Upper lobe of right lung (tissue), 1 donor: ENCODE data around the gene POU5F1. TPM values are rescaled to one million over a fixed set of nuclear protein-coding genes. Genes with fewer than 3 reads are reported as not detected.
A peak's percentile ranks its signal among the peaks of the same experiment; 100 is the strongest.
"Not testable (repeated sequence)": the region's sequence is repeated elsewhere in the genome, so short reads cannot be mapped to it uniquely, and the experiment has no call there.

Experiments used
- ATAC-seq: fragments of 200-7000 bp; cut with Tn5 transposase; one replicate; pipeline ENCODE4 v1.9.1; 2020; ENCODE audit warnings: mild to moderate bottlenecking, moderate library complexity
- DNase-seq: peaks from one replicate; pipeline ENCODE4 v3.0.0-alpha.2; 2020
- H3K27ac ChIP-seq: fragments of 200-600 bp; one replicate; pipeline ENCODE4 v1.8.0; 2022
- H3K27me3 ChIP-seq: fragments of 200-600 bp; one replicate; pipeline ENCODE4 v1.8.0; 2022; ENCODE audit warnings: mild to moderate bottlenecking
- H3K36me3 ChIP-seq: fragments of 200-600 bp; one replicate; pipeline ENCODE4 v1.8.0; 2022
- H3K4me1 ChIP-seq: fragments of 200-600 bp; one replicate; pipeline ENCODE4 v1.8.0; 2022
- H3K4me3 ChIP-seq: fragments of 200-600 bp; one replicate; pipeline ENCODE4 v1.8.0; 2022; ENCODE audit warnings: mild to moderate bottlenecking
- H3K9me3 ChIP-seq: fragments of 200-600 bp; one replicate; pipeline ENCODE4 v1.8.0; 2022
- intact Hi-C: fragments of 100-400 bp; cut with DNase I; formaldehyde crosslinking; loops from one replicate; pipeline ENCODE4 v1.11.0; 2022
- total RNA-seq: library from RNA; stranded (reverse); fragmentation: NEBNext Ultra II Directional; extraction: Animal tissue kit (Norgen Biotek cat#: 25700); gene quantifications from one replicate; pipeline ENCODE4 v1.2.1, GENCODE V29; 2021
- TF ChIP-seq, protein P1 (sequence below): fragments of 200-600 bp; IDR thresholded peaks from one replicate; pipeline ENCODE4 v1.8.0; 2022; ENCODE audit warnings: antibody characterized with exemption
- donor health status: DM: no; HTN: yes; CAD: no; lungs with severe emphysema.

The POU5F1 gene
- total RNA-seq, 1 donor from 2014 or later, result 2.8 TPM

DNA sequence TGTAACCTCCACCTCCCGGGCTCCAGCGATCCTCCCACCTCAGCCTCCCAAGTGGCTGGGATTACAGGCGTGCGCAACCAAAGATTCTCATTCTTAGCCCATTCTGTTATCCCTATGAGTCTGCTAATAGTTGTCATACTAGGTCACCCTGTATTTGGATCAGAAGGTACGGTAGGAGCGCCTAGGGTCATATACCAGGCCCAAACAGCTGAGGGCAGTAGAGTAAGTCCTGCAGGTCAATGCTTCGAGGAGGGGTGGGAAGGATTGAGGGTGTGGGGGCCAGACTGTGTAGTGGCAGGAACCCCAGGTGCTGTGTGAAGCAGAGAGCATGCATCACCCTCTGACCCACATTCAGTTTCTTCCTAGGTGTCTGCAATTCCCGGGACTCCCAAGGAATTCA, 22.7 kb upstream of the POU5F1 start:
- Histone ChIP-seq H3K9me3 (no peaks in the 10 kb centered on the region), H3K4me1 (no peaks in the 10 kb centered on the region), H3K36me3 (no peaks in the 10 kb centered on the region), H3K4me3 (no peak overlapping the region), H3K27me3 (no peaks in the 10 kb centered on the region), H3K27ac (no peak overlapping the region)
- TF ChIP-seq, protein P1, sequence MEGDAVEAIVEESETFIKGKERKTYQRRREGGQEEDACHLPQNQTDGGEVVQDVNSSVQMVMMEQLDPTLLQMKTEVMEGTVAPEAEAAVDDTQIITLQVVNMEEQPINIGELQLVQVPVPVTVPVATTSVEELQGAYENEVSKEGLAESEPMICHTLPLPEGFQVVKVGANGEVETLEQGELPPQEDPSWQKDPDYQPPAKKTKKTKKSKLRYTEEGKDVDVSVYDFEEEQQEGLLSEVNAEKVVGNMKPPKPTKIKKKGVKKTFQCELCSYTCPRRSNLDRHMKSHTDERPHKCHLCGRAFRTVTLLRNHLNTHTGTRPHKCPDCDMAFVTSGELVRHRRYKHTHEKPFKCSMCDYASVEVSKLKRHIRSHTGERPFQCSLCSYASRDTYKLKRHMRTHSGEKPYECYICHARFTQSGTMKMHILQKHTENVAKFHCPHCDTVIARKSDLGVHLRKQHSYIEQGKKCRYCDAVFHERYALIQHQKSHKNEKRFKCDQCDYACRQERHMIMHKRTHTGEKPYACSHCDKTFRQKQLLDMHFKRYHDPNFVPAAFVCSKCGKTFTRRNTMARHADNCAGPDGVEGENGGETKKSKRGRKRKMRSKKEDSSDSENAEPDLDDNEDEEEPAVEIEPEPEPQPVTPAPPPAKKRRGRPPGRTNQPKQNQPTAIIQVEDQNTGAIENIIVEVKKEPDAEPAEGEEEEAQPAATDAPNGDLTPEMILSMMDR, result no peak
- ATAC-seq (no peak), DNase-seq (peak; percentile 18)
- intact Hi-C loops, result loop anchor here (5.0 kb wide), 1 partner anchor 56 kb away; the partner anchor contains the start of gene PSORS1C2

GRCh38 chr6:31192431-31193105, 22.1 kb upstream of the POU5F1 start:
- H3K36me3 ChIP-seq, H3K9me3 ChIP-seq, H3K27me3 ChIP-seq, H3K4me3 ChIP-seq, H3K4me1 ChIP-seq, H3K27ac ChIP-seq: not testable (repeated sequence)
- ATAC-seq (peak; percentile 71), DNase-seq (peak; percentile 75)
- intact Hi-C loops, result loop anchor here (5.0 kb wide), 1 partner anchor 55 kb away; the partner anchor contains the start of gene PSORS1C2
- TF ChIP-seq, protein P1, result peak; percentile 57

DNA sequence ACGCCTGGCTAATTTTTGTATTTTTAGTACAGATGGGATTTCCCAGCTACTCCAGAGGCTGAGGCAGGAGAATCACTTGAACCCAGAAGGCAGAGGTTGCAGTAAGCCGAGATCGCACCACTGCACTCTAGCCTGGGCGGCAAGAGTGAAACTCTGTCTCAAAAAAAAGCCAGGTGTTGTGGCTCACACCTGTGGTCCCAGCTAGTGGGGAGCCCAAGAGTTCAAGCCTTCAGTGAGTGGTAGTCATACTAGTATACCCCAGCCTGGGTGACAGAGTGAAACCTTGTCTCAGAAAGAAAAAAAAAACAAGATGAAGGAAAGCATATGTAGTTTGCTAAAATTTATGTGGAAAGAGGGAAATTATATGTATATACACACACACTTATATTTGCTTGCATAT, 20.0 kb upstream of the POU5F1 start:
- Histone ChIP-seq H3K4me3 (no peak overlapping the region), H3K27me3 (no peaks in the 10 kb centered on the region), H3K27ac (no peak overlapping the region), H3K36me3 (no peaks in the 10 kb centered on the region), H3K4me1 (no peaks in the 10 kb centered on the region), H3K9me3 (no peaks in the 10 kb centered on the region)
- TF ChIP-seq, protein P1, result no peak
- ATAC-seq (no peak), DNase-seq (no peak)
- intact Hi-C loops, result loop anchor here (5.0 kb wide), 1 partner anchor 53 kb away; the partner anchor contains the start of gene PSORS1C2

GRCh38 chr6:31189223-31189622, 18.7 kb upstream of the POU5F1 start:
- H3K27me3 ChIP-seq, H3K27ac ChIP-seq, ATAC-seq, H3K36me3 ChIP-seq, H3K4me1 ChIP-seq, intact Hi-C loops, H3K4me3 ChIP-seq, H3K9me3 ChIP-seq, DNase-seq: not testable (repeated sequence)

DNA sequence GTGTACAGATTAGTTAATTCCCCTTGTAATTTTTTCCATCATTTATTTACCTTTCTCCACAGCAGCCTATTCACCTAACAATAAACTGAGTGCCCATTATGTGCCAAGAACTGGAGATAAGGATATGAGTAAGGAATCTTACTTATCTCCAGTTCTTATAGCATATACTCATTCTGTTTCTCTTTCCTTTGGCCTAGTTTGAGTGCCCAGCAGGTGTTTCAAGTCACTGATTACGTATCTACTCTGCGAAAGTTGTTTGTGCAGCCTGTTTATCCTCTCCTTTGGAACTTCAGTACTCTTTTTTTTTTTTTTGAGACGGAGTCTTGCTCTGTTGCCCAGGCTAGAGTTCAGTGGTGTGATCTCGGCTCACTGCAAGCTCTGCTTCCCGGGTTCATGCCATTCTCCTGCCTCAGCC, 17.3 kb upstream of the POU5F1 start:
- Histone ChIP-seq H3K27me3 (no peaks in the 10 kb centered on the region), H3K36me3 (no peaks in the 10 kb centered on the region), H3K4me3 (no peak overlapping the region), H3K27ac (no peak overlapping the region), H3K9me3 (no peaks in the 10 kb centered on the region), H3K4me1 (no peaks in the 10 kb centered on the region)
- intact Hi-C loops, result no loop called here
- no peak for DNase-seq
- TF ChIP-seq, protein P1, result no peak
- ATAC-seq, result peak; percentile 72

- ATAC-seq, result no peak
- Histone ChIP-seq H3K4me1 (no peaks in the 10 kb centered on the region), H3K9me3 (no peaks in the 10 kb centered on the region), H3K36me3 (no peaks in the 10 kb centered on the region), H3K4me3 (peak overlapping the region; percentile 30), H3K27ac (peak overlapping the region; percentile 76), H3K27me3 (no peaks in the 10 kb centered on the region)
- intact Hi-C loops, result no loop called here
- peak; percentile 76 for DNase-seq
- TF ChIP-seq, protein P1, result no peak
Observed at GRCh38 chr6:31186052-31186734, 15.7 kb upstream of the POU5F1 start.

DNA sequence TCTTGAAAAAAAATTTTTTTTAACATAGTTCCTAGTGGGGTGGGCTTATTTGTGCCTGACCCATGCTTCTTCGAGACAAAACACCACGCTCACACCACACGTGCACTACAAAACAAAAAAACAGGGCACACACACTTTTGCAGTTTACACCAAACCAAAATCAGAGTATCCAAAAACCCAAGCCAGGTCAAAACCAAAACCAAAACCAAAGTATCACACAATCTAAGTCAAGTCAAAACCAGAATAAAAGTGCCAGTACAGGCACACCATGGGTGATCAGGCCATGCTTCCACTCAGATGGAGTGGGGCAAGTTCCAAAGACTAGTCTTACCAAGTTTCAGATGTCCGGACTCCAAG, 15.2 kb upstream of the POU5F1 start:
- ATAC-seq, H3K9me3 ChIP-seq, H3K27me3 ChIP-seq, H3K4me1 ChIP-seq, DNase-seq, intact Hi-C loops, H3K36me3 ChIP-seq: not testable (repeated sequence)
- H3K4me3 ChIP-seq, result peak overlapping the region; percentile 30
- peak overlapping the region; percentile 76 for H3K27ac ChIP-seq

- H3K27ac ChIP-seq, H3K36me3 ChIP-seq, ATAC-seq, intact Hi-C loops, DNase-seq, H3K4me3 ChIP-seq, H3K27me3 ChIP-seq, H3K4me1 ChIP-seq, H3K9me3 ChIP-seq: not testable (repeated sequence)
Observed at GRCh38 chr6:31183859-31184258, 13.4 kb upstream of the POU5F1 start.

DNA sequence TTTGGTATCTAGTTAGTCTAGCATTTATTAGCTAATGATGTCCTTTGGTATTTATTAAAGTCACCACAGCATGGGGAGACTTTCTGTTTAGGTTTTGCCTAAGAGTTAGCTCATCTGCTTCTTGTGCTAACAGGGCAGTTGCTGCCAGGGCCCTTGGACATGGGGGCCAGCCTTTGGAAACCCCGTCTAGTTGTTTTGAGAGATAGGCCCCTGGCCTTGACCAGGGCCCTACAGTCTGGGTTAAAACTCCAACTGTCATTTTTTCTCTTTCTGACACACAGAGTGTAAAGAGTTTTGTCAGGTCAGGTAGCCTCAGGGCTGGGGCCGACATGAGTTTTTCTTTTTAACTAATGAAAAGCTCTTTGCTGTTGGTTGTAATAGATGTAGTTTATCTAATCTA, 12.8 kb upstream of the POU5F1 start:
- H3K9me3 ChIP-seq, ATAC-seq, H3K4me3 ChIP-seq, H3K27ac ChIP-seq, H3K4me1 ChIP-seq, H3K36me3 ChIP-seq, intact Hi-C loops, H3K27me3 ChIP-seq, DNase-seq: not testable (repeated sequence)
